Endodermal cell (in vitro differentiated cells): ENCODE data around the gene NR2C1. TPM values are rescaled to one million over a fixed set of nuclear protein-coding genes. Genes with fewer than 3 reads are reported as not detected.

ENCODE experiments used
- DNase-seq: peaks from one replicate; pipeline ENCODE4 v3.0.0-alpha.2; 2017
- H3K27ac ChIP-seq: 2 replicates; pipeline ENCODE4 v1.5.1; 2013; ENCODE audit warnings: mild to moderate bottlenecking, low read depth, low read length, moderate library complexity
- H3K27me3 ChIP-seq: 2 replicates; pipeline ENCODE4 v1.6.1; 2013; ENCODE audit warnings: mild to moderate bottlenecking, low read length, moderate library complexity; ENCODE audit not compliant: insufficient read depth, control insufficient read depth, poor library complexity, severe bottlenecking
- H3K36me3 ChIP-seq: 2 replicates; pipeline ENCODE4 v1.7.0; 2013; ENCODE audit warnings: mild to moderate bottlenecking, low read length, moderate library complexity; ENCODE audit not compliant: control insufficient read depth, insufficient read depth
- H3K4me1 ChIP-seq: one replicate; pipeline ENCODE4 v1.7.0; 2013; ENCODE audit warnings: low read length; ENCODE audit not compliant: control insufficient read depth, insufficient read depth
- H3K4me3 ChIP-seq: 2 replicates; pipeline ENCODE4 v1.5.1; 2013; ENCODE audit warnings: mild to moderate bottlenecking, low read length, moderate library complexity
- H3K9ac ChIP-seq: 2 replicates; pipeline ENCODE4 v1.6.1; 2013; ENCODE audit warnings: mild to moderate bottlenecking, low read length, moderate library complexity; ENCODE audit not compliant: poor library complexity, severe bottlenecking; ENCODE audit errors: extremely low read depth
- H3K9me3 ChIP-seq: 2 replicates; pipeline ENCODE4 v1.6.1; 2013; ENCODE audit warnings: mild to moderate bottlenecking, low read length, moderate library complexity; ENCODE audit not compliant: control insufficient read depth
- H3K27ac Mint-ChIP-seq: 2 replicates; pipeline ENCODE4 v1.8.0; 2020; ENCODE audit warnings: mixed read lengths
- H3K27me3 Mint-ChIP-seq: 2 replicates; pipeline ENCODE4 v1.8.0; 2021; ENCODE audit warnings: mild to moderate bottlenecking, mixed read lengths; ENCODE audit not compliant: insufficient read depth
- H3K36me3 Mint-ChIP-seq: 2 replicates; pipeline ENCODE4 v1.8.0; 2020; ENCODE audit warnings: low read depth, mixed read lengths
- H3K4me1 Mint-ChIP-seq: 2 replicates; pipeline ENCODE4 v1.8.0; 2020; ENCODE audit warnings: mixed read lengths
- H3K4me3 Mint-ChIP-seq: 2 replicates; pipeline ENCODE4 v1.8.0; 2020; ENCODE audit warnings: mild to moderate bottlenecking, moderate library complexity, mixed read lengths
- H3K9me3 Mint-ChIP-seq: 2 replicates; pipeline ENCODE4 v1.8.0; 2020; ENCODE audit warnings: mild to moderate bottlenecking, mixed read lengths
- WGBS, 2 experiments: methylation state at CpG; one replicate each; pipeline versions ENCODE4 v1.1.5 to v1.1.7; 2013; ENCODE audit warnings: missing lambda C conversion rate in 2 of 2, mixed read lengths in 1 of 2; ENCODE audit not compliant: insufficient coverage in 1 of 2, insufficient read length in 1 of 2; 5-methylcytosine and 5-hydroxymethylcytosine counted together
- total RNA-seq, 2 donors: library from RNA; stranded (reverse); fragmentation: NEBNext Ultra II Directional in 1 of 2; extraction: Animal tissue kit (Norgen Biotek cat#: 25700) in 1 of 2; gene quantifications; 2 replicates in 1 of 2; 3 replicates in 1 of 2; pipeline ENCODE4 v1.2.1, GENCODE V29; 2021
- TF ChIP-seq, protein P1 (sequence below): fragments of 200-600 bp; sonication (generic); conservative IDR thresholded peaks from 2 replicates; pipeline ENCODE4 v1.5.0; 2021; ENCODE audit warnings: antibody characterized with exemption, mild to moderate bottlenecking

Gene NR2C1
- total RNA-seq, 2 donors from 2014 or later, result 66.9 to 82.0 TPM

GRCh38 chr12:94983321-94983720, 90.1 kb downstream of the NR2C1 start:
- Mint-ChIP-seq H3K9me3 (no peaks in the 10 kb centered on the region), H3K4me3 (no peak overlapping the region), H3K27me3 (no peaks in the 10 kb centered on the region), H3K36me3 (peaks cover 8% of the 10 kb centered on the region), H3K27ac (no peak overlapping the region), H3K4me1 (no peaks in the 10 kb centered on the region)
- H3K4me3 ChIP-seq, result no peak overlapping the region
- WGBS, 2 experiments, result 88 to 94% methylated on average over 2 of the region's 2 CpGs
- H3K27me3 ChIP-seq, result no peaks in the 10 kb centered on the region
- H3K36me3 ChIP-seq, result peaks cover 12% of the 10 kb centered on the region
- H3K9me3 ChIP-seq, result no peaks in the 10 kb centered on the region
- no peak overlapping the region for H3K27ac ChIP-seq
- no peak for DNase-seq
- no peaks in the 10 kb centered on the region for H3K4me1 ChIP-seq
- no peak overlapping the region for H3K9ac ChIP-seq
- TF ChIP-seq, protein P1, sequence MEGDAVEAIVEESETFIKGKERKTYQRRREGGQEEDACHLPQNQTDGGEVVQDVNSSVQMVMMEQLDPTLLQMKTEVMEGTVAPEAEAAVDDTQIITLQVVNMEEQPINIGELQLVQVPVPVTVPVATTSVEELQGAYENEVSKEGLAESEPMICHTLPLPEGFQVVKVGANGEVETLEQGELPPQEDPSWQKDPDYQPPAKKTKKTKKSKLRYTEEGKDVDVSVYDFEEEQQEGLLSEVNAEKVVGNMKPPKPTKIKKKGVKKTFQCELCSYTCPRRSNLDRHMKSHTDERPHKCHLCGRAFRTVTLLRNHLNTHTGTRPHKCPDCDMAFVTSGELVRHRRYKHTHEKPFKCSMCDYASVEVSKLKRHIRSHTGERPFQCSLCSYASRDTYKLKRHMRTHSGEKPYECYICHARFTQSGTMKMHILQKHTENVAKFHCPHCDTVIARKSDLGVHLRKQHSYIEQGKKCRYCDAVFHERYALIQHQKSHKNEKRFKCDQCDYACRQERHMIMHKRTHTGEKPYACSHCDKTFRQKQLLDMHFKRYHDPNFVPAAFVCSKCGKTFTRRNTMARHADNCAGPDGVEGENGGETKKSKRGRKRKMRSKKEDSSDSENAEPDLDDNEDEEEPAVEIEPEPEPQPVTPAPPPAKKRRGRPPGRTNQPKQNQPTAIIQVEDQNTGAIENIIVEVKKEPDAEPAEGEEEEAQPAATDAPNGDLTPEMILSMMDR, result no peak

- no peaks in the 10 kb centered on the region for H3K9me3 ChIP-seq
- TF ChIP-seq, protein P1, result no peak
- no peak for DNase-seq
- WGBS, 2 experiments, result 96 to 97% methylated on average over 5 to 7 of the region's 7 CpGs
- H3K27ac ChIP-seq, result no peak overlapping the region
- Mint-ChIP-seq H3K4me3 (no peak overlapping the region), H3K27ac (no peak overlapping the region), H3K4me1 (no peaks in the 10 kb centered on the region), H3K9me3 (no peaks in the 10 kb centered on the region), H3K36me3 (peaks cover 5% of the 10 kb centered on the region), H3K27me3 (no peaks in the 10 kb centered on the region)
- peaks cover 12% of the 10 kb centered on the region for H3K36me3 ChIP-seq
- no peak overlapping the region for H3K9ac ChIP-seq
- no peaks in the 10 kb centered on the region for H3K4me1 ChIP-seq
- no peak overlapping the region for H3K4me3 ChIP-seq
- no peaks in the 10 kb centered on the region for H3K27me3 ChIP-seq
Measured at GRCh38 chr12:94982456-94982855, 91.0 kb downstream of the NR2C1 start.

GRCh38 chr12:94980577-94980976, 92.8 kb downstream of the NR2C1 start:
- H3K4me3 Mint-ChIP-seq, result no peak overlapping the region
- TF ChIP-seq, protein P1, result peak; percentile 37
- no peaks in the 10 kb centered on the region for H3K9me3 Mint-ChIP-seq
- no peaks in the 10 kb centered on the region for H3K4me1 ChIP-seq
- DNase-seq, result no peak
- no peak overlapping the region for H3K9ac ChIP-seq
- H3K27me3 ChIP-seq, result no peaks in the 10 kb centered on the region
- H3K9me3 ChIP-seq, result no peaks in the 10 kb centered on the region
- H3K27me3 Mint-ChIP-seq, result no peaks in the 10 kb centered on the region
- H3K4me3 ChIP-seq, result no peak overlapping the region
- H3K4me1 Mint-ChIP-seq, result no peaks in the 10 kb centered on the region
- H3K27ac Mint-ChIP-seq, result no peak overlapping the region
- no peak overlapping the region for H3K27ac ChIP-seq
- no peaks in the 10 kb centered on the region for H3K36me3 Mint-ChIP-seq
- WGBS, 2 experiments, result 67 to 71% methylated on average over 3 to 4 of the region's 4 CpGs
- H3K36me3 ChIP-seq, result peaks cover 12% of the 10 kb centered on the region
